MM.1S (cell line): ENCODE data around the gene GART.

ENCODE experiments used
- CTCF ChIP-seq: fragments of 300-600 bp; sonication (generic); IDR thresholded peaks from 2 replicates; pipeline ENCODE4 v1.5.1; 2016; ENCODE audit warnings: antibody characterized with exemption, low read length, mixed read lengths
- EZH2 ChIP-seq: fragments of 300-600 bp; sonication (generic); optimal IDR thresholded peaks from 2 replicates; pipeline ENCODE3; 2017; ENCODE audit warnings: low read depth, mild to moderate bottlenecking, antibody characterized with exemption, low read length, mixed read lengths
- EZH2phosphoT487 ChIP-seq: fragments of 300-600 bp; sonication (generic); IDR thresholded peaks from 2 replicates; pipeline ENCODE4 v1.6.1; 2018; ENCODE audit warnings: antibody characterized with exemption, low read length

DNA sequence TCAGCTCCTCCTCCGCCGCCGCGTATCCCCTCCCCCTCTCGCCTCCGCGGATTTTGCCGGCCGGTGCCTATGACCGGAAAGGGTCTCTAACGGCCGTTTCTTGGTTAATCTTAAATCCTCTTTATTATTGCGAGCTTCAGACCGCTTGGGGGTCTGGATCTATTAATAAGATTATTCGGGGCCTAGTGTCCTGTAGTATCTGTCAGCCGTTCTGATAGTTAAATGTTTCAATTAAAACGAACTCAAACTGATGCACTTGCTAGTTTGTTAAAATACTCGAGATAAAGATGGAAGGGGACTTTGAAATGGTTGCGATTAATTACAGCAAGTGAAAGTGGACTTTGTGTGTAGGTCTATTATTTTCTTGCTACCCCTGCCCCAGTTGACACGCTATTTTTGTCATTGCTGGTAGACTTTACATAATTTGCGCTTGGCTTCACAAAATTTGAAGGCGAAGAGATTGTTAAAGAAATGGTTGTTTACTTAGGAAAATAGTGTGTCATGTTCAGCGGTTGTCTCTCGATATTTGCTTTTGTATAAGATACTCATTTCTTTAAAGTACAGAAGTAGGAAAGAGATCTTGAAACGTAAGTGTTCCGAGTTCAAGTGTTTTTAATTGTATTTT lies 1.7 kb upstream of the GART start:
- TF ChIP-seq CTCF (no peak), EZH2 (no peak), EZH2phosphoT487 (no peak)
